ENCODE data around the gene EFCC1.

EFCC1 gene

GRCh38 chr3:129015388-129016105, 14.4 kb downstream of the EFCC1 start:
- DNase-seq, result peak; percentile 73

- peak; percentile 80 for DNase-seq
Observed at GRCh38 chr3:129016356-129016719, 15.2 kb downstream of the EFCC1 start.

GRCh38 chr3:129016720-129017483, 15.8 kb downstream of the EFCC1 start:
- peak; percentile 15 for DNase-seq

DNA sequence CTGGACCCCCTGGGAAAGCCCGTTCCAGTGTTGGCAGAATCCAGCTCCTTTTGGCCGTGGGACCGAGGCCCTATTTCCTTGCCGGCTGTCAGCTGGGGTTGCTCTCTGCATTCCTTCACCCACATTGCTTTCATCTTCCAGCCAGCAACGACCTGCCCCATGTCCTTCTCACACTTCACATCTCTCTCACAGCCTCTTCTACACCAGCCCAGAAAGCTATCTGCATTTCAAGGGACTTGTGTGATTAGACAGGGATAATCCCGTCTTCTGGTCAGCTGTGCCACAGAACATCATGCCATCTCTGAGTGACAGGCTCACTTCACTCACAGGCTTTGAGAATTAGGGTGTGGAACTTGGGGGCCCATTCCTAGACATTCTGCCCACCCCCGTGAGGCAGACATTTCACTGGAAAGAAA, 16.4 kb downstream of the EFCC1 start:
- no peak for DNase-seq

- no peak for DNase-seq
Observed at GRCh38 chr3:129018271-129018670, 17.2 kb downstream of the EFCC1 start.

- DNase-seq, result no peak
Observed at GRCh38 chr3:129018751-129019150, 17.6 kb downstream of the EFCC1 start.

- DNase-seq, result no peak
Observed at GRCh38 chr3:129019266-129019665, 18.2 kb downstream of the EFCC1 start.

- no peak for DNase-seq
Observed at GRCh38 chr3:129020691-129021090, 19.6 kb downstream of the EFCC1 start.

GRCh38 chr3:129021140-129021551, 20.0 kb downstream of the EFCC1 start:
- DNase-seq, result no peak

- DNase-seq, result no peak
Observed at GRCh38 chr3:129022114-129023007, 21.3 kb downstream of the EFCC1 start.

DNA sequence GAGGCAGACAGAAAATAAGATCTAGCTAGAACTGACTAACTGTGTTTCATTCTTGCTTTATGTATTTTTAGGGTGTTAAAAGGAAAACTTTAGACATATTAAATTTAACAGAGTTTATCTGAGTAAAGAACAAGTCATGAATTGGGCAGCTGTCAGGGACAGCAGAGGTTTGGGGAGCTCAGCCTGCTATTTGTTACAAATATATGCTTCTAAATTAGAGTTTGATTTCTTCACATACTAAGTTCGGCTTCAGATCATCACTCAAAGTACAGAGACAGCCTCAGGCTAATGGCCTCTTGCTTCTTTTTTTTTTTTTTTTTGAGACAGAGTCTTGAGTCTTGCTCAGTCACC, 21.9 kb downstream of the EFCC1 start:
- DNase-seq, result no peak

GRCh38 chr3:129023909-129024308, 22.8 kb downstream of the EFCC1 start:
- DNase-seq, result no peak

DNA sequence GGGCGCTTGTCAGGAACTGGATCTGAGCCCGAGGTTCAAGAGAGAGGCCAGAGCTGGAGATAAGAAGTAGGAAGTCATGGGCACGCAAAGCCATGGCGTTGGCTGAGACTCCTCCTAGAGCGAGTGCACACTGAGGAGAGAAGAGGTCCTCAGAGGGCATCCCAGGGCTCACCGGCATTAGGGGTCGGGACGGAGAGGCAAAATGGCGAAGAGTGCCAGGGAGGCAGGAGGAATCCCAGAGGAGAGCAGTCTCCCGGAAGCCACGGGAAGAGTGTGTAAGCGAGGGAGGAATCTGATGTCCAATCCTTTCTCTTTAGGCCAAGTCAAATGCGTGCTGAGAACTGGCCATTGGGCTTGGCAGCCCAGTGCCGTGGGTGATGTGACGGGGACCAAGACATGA, 24.0 kb downstream of the EFCC1 start:
- DNase-seq, result no peak

- DNase-seq, result no peak
Observed at GRCh38 chr3:129025691-129026435, 24.8 kb downstream of the EFCC1 start.

- DNase-seq, result peak; percentile 93
Observed at GRCh38 chr3:129026728-129027543, 25.8 kb downstream of the EFCC1 start.

- DNase-seq, result no peak
Observed at GRCh38 chr3:129027544-129027880, 26.4 kb downstream of the EFCC1 start.

- no peak for DNase-seq
Observed at GRCh38 chr3:129028866-129029265, 27.8 kb downstream of the EFCC1 start.

DNA sequence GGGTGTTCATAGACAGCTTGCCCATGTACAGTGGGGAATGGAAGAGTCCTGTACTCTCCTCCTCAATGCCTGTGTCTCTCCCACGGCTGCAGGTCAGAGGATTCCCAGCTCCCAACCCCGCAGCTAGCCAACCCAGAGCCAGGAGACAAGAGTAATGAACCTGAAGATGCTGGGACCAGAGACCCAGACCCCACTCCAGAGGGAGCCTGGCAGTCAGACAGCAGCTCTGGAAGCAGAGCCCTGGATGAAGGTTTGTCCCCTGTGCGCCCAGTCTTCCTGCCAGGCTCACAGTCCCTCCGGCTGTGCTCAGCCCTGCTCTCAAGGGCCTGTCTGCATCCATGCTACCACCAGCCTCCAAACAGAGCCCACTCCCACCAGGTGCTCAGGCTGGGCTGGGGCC, 29.5 kb downstream of the EFCC1 start:
- DNase-seq, result no peak

DNA sequence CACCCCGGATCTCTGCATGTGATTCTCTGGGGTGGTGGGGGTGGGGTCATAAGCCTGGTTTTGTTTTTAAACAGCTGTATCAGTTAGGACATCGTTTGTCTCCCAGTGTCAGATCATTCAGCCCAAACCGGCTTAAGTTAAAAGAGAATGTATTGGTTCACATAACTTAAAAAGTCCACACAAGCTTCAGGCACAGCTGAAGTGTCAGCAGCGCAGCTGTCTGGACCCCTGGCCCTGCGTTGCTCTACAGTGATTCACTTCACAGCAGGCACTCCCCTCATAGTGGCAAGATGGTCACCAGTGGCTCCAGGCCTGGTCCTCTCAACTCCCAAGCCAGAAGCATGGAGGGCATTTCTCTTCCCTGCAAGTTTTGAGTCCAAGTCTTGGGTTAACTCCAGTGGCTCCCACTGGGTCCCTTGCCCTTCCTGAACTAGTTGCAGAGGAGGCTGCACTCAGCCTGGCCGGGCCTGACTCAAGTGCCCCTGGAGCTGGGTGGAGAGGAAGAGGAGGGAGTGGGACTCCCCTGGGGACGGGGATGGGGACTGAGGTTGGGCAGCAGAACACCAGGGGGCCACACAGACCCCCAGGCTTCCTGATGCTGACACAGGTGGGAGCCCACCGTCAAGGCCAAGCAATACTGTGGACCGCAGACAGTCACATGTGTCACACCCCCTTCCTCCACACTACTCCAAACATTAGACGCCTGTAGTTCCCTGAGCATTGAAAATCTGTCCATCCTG, 30.5 kb downstream of the EFCC1 start:
- no peak for DNase-seq

GRCh38 chr3:129032716-129033115, 31.6 kb downstream of the EFCC1 start:
- no peak for DNase-seq

DNA sequence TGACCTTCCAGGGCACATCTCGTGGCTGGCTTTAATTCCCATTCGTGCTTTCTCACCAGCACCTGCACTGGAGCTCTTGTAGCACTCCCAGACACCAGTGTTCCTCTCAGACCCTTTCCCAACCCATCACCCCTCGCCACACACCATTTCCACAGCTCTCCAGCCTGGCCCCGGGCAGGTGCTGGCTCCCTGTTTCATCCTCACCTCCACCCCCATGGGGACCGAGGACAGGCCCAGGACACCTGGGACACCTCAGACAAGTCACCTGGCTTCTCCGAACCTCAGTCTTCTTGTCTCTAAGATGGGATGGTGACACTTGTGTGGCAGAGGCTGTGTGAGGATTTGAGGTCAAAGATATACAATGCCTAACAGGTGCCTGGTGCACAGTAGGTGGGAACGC, 32.0 kb downstream of the EFCC1 start:
- no peak for DNase-seq

Data from CD4-positive, alpha-beta T cell treated with Interleukin-17A for 4 hours (primary cell).